C4-2B (cell line): ENCODE data around the gene ZSCAN12.

Experiments used
- ZFX ChIP-seq: fragments of 450-650 bp; IDR thresholded peaks from 2 replicates; pipeline ENCODE4 v1.6.1; 2017
- TF ChIP-seq, protein P1 (sequence below): fragments of 450-650 bp; conservative IDR thresholded peaks from 2 replicates; pipeline ENCODE4 v1.5.1; 2017; ENCODE audit warnings: mild to moderate bottlenecking

DNA sequence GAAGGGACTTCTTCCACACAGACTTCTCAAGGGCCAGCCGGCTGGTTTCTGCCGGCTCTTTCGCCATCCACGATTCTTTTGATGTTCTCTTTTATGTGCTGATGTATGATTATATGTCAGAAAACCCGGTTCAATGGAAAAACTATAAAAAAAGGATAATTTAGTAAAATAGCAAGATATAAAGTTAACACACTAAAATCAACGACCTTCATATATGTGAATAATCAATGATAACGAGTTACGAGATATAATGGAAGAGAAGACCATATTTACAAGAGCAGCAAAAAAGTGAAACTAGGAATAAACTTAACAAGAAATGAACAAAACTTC lies 540 bp upstream of the ZSCAN12 start:
- TF ChIP-seq, protein P1, sequence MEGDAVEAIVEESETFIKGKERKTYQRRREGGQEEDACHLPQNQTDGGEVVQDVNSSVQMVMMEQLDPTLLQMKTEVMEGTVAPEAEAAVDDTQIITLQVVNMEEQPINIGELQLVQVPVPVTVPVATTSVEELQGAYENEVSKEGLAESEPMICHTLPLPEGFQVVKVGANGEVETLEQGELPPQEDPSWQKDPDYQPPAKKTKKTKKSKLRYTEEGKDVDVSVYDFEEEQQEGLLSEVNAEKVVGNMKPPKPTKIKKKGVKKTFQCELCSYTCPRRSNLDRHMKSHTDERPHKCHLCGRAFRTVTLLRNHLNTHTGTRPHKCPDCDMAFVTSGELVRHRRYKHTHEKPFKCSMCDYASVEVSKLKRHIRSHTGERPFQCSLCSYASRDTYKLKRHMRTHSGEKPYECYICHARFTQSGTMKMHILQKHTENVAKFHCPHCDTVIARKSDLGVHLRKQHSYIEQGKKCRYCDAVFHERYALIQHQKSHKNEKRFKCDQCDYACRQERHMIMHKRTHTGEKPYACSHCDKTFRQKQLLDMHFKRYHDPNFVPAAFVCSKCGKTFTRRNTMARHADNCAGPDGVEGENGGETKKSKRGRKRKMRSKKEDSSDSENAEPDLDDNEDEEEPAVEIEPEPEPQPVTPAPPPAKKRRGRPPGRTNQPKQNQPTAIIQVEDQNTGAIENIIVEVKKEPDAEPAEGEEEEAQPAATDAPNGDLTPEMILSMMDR: no peak
- no peak for TF ChIP-seq ZFX
